Fibroblast of skin of right quadriceps (primary cell): ENCODE measurements around the gene IFNA5.

Experiments used
- DNase-seq: peaks from one replicate; pipeline ENCODE4 v3.0.0-alpha.2; 2013

The IFNA5 gene

DNA sequence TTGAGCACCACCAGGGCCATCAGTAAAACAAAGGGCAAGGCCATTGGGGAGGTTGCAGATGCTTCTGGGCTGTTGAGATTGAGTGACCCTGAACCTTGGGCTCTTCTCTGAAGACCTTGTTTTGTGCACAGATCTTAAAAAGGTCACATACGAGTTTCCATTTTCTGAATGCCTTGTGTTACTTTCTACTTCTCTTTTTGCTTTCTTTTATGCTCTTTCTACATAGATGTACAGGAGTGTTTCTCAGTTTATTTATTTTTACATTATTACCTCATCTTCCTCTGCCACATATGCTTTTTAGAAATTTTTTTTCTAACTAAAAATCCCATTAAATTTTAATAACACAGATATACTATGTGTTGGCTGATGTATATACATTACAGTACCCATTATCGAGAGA, at the start of gene IFNA5:
TSS of gene IFNA5 (minus strand) at position 101 of the 400 bp plus-strand sequence. CDS start at position 44, 57 bp downstream.
- DNase-seq = no peak

- DNase-seq = no peak
Measured at GRCh38 chr9:21350787-21351186, 45.7 kb upstream of the IFNA5 start, which contains the start of gene IFNA6. Gene IFNA6, minus strand, starts transcription at chr9:21350887. Its CDS starts 0 bp downstream, at chr9:21350887.

GRCh38 chr9:21348430-21348970, 43.4 kb upstream of the IFNA5 start:
- no peak for DNase-seq

GRCh38 chr9:21340735-21341134, 35.6 kb upstream of the IFNA5 start:
- no peak for DNase-seq

GRCh38 chr9:21336457-21336856, 31.3 kb upstream of the IFNA5 start:
- DNase-seq = no peak

- DNase-seq = peak; percentile 93
Measured at GRCh38 chr9:21334701-21335632, 29.9 kb upstream of the IFNA5 start, which contains the start of gene KLHL9. Gene KLHL9, minus strand, starts transcription at chr9:21335404. Its CDS starts 545 bp downstream, at chr9:21334859.

DNA sequence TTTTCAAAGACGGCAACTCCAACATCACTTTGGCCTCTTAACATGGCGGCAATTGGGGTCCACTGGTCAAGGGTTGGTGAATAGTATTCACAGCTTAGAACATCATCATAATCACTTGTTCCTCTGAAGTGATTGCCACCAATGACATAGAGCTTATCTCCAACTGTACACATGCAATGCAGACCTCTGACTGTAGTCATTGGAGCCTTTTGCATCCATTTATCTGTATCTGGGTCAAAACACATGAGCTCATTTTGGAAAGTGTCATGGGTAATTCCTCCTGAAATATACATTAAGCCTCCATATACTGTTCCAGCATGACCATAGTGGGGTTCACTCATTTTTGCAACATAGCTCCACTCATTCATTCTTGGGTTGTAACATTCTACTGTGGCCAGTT, 28.1 kb upstream of the IFNA5 start:
- DNase-seq = no peak

DNA sequence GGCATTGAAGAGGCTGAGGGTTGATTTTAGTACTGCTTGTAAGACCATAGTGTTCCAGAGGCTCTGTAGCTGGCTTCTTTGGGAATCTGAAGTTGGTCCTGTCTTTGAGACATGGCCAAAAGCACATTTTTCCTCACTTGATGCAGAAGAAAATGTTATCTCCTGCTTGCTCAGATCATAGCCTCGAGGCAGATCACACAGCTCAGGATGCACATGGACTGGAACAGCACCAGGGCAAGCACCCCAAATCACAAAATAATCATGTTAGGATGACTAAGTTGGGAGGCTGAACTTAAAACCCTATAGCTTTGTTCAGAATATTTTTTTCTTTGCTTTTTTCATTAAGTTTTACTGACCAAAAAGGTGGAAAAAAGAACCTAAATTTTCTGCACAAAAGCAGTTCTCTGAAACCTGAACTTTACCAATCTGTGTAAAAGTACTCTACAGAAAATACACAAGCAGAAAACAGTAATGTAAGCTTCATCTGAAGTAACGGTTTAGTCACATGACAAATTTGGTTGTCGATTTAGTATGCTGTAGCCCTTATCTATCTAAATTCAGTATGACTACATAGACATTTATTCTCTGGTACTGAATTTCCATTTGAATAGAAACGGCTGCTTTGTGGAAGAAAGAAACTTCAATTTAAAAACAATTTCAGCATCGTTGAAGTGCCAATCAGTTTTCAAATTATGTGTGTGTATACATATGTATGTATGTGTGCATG, 26.7 kb upstream of the IFNA5 start:
- DNase-seq = no peak

DNA sequence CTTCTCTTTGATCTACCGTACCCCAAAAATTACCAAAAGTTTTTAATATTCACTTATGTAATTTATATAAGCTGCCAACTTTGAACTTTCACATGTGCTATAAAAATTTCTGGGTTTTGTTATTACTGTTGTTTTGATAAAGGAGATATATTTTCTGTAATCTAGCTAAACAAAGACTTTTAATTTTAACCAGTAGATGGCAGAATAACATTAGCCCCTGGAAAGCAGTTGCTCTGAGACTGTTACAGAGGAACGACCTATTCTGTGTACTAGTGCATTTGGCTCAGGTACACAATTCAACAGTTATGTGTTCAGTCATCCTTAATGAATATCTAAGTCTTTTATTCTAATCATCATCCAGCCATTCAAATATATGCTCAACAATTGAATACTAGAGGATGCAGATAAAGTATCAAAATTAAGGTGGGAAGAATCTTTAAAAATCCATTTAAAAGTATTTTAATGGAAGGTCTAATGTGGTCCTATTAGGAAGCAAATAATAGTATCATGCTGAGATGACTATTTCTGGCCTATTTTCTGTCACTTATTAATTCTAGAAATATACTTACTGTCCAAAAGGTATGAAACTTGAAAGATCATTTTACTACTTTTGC, 21.5 kb upstream of the IFNA5 start:
- peak; percentile 36 for DNase-seq

GRCh38 chr9:21324047-21324446, 18.9 kb upstream of the IFNA5 start:
- no peak for DNase-seq

- no peak for DNase-seq
Measured at GRCh38 chr9:21322911-21323461, 17.9 kb upstream of the IFNA5 start.

- DNase-seq = no peak
Measured at GRCh38 chr9:21320465-21320864, 15.4 kb upstream of the IFNA5 start.

GRCh38 chr9:21317956-21318923, 13.1 kb upstream of the IFNA5 start:
- peak; percentile 47 for DNase-seq

DNA sequence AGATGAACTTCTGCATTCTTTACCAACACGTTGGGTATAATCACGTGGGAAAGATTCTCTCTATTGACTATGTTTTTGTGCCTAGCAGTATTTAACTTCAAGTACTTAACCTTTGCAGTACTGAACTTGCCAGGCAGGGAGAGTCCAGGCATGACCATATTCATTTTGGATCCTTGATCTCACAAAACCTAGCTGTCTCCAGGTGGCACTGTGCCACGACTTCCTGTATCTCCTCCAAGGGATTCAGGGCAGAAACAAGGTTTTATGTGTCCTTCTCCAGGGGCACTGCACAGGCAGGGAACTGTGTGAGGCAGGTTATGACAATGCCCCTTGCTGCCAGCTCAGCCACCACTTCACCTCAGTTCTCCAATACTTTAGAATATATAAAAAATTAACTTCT, 11.7 kb upstream of the IFNA5 start:
- DNase-seq = no peak

GRCh38 chr9:21316032-21316842, 11.1 kb upstream of the IFNA5 start:
- DNase-seq = no peak

GRCh38 chr9:21314152-21314551, 9.0 kb upstream of the IFNA5 start:
- no peak for DNase-seq

DNA sequence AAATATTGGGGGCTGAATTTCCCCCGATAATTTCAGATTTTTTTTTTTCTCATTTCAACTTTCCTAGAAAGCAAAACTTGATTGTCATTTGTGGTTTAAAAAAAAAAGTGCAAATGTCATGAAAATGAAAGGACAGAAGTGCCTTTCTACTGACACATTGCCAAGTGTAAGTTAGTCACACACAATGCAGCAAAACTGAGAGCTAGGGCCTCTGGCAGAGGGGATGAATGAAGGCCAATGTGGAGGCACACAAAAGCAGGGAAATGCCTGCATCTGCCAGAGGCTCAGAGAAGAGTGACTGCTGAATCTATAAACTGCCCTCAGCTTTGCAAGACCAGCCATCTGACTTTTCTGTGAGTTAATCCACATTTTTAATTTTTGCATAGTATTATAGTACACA, 6.8 kb upstream of the IFNA5 start:
- no peak for DNase-seq

DNA sequence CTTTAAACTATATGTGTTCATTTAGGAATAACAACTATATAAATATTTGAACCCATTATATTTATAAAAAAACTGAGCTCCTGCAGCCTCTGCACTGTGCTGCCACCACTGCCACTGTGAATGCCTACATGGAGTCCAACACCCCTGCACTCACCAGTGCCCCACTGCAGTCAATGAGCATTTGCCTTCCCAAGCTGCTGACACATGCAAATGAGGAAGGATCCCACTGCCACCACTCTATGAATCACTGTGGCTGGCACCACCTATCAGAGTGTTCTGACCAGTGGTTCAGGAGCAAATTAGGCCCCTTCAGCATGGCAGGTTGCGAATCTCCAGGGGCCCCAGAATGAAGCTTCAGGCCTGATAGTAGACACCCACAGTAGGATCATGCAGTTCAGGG, 9.1 kb downstream of the IFNA5 start:
- no peak for DNase-seq

GRCh38 chr9:21294904-21295538, 10.1 kb downstream of the IFNA5 start:
- no peak for DNase-seq

- DNase-seq = peak; percentile 32
Measured at GRCh38 chr9:21294364-21294774, 10.7 kb downstream of the IFNA5 start.
